GM18870 (cell line): ENCODE results near the gene PLEK.
"Not testable (repeated sequence)": the region's sequence is repeated elsewhere in the genome, so short reads cannot be mapped to it uniquely, and the experiment has no call there.

Experiments
- ATAC-seq: cut with Tn5 transposase; IDR thresholded peaks from one replicate; pipeline ENCODE4 v1.9.1; 2021; ENCODE audit warnings: moderate library complexity; ENCODE audit not compliant: unreplicated experiment

PLEK gene

GRCh38 chr2:68384485-68385107 lies 19.5 kb downstream of the PLEK start:
- no peak for ATAC-seq

GRCh38 chr2:68385220-68385906 lies 20.3 kb downstream of the PLEK start:
- peak; percentile 51 for ATAC-seq

GRCh38 chr2:68385907-68386287 lies 20.8 kb downstream of the PLEK start:
- no peak for ATAC-seq

- no peak for ATAC-seq
Observed at GRCh38 chr2:68386365-68386764, 21.3 kb downstream of the PLEK start.

GRCh38 chr2:68387408-68388350 lies 22.6 kb downstream of the PLEK start:
- peak; percentile 50 for ATAC-seq

DNA sequence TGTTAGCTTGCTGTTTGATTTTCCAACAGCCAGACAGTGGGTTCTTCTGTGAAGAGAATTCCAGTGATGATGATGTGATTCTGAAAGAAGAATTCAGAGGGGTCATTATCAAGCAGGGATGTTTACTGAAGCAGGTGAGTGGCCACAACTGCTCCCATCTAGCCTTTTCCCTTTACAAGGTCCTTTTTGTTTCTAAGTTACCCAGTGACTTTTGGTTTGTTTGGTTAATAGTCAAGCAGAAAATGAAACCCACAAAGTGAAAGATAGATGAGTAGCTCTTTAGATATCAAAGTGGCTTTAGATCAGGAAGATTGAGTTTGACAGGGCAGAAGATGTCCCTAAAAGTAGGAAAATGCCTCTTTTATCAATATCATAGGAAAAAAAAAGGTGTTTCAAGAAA lies 23.3 kb downstream of the PLEK start:
- ATAC-seq = peak; percentile 36

- ATAC-seq = no peak
Observed at GRCh38 chr2:68388772-68389171, 23.7 kb downstream of the PLEK start.

DNA sequence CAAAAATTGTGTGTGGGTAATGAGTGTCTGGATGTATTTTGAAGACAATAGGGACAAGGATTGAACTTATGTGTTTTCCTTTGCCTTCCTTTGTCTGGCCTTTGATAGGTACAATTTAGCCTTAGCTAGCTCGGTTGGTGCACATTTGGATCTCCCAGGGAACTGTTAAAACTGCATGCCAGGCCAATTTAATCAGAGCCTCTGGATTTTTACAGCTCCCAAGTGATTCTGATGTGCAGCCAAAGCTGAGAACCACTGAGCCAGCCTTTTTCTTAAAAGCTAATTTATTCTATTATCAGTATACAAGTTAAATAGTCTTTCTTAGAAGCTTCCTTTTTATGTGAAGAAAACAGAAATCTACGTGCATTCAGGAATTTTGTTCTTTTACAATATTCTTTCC lies 25.0 kb downstream of the PLEK start:
- no peak for ATAC-seq

GRCh38 chr2:68390586-68390985 lies 25.5 kb downstream of the PLEK start:
- ATAC-seq = no peak

DNA sequence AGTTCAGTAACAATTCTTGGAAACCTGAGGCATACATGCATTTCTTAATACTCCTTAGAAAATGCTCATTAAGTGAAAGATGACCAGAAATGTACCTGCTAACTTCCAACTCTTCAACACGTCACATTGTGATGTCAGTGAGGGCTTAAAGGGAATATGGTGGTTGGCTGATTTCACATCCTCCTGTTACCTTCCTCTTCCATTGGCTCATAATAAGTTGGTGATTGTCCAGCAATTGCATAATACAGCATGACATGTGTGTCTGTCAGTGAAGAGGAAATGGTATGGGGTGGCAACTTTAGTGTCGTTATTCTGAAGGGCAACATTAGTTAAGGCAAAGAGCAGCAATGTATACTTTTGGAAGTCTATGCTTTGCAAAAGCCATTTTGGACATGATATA lies 26.0 kb downstream of the PLEK start:
- ATAC-seq = no peak

GRCh38 chr2:68391869-68392268 lies 26.8 kb downstream of the PLEK start:
- ATAC-seq = no peak

DNA sequence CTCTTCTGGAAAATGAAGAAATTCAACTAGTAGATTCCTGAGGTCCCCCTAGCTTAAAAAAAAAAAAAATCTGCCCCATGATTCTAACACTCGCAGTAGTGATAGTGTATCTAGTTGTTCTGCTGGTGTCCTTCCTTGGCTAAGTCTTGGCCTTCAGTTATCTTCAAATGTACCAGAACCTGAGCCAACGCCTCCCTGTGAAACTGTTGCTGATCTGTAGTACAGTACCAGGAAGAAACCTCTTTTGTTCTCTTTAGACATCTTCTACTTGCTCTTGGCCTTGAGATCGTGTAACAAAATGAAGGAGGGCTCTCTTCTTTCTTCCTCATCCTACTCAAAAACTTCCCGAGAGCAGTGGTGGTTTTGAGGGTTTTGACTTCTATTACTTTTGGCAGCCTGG lies 31.0 kb downstream of the PLEK start:
- ATAC-seq = no peak

DNA sequence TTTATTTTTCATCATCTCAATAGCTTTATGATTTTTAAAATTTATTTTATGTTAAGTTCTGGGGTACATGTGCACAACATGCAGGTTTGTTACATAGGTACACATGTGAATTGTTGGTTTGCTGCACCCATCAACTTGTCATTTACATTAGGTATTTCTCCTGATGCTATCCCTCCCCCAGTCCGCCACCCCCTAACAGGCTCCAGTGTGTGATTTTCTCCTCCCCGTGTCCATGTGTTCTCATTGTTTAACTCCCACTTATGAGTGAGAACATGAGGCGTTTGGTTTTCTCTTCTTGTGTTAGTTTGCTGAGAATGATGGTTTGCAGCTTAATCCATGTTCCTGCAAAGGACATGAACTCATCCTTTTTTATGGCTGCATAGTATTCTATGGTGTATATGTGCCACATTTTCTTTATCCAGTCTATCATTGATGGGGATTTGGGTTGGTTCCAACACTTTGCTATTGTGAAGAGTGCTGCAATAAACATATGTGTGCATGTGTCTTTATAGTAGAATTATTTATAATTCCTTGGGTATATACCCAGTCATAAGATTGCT lies 32.7 kb downstream of the PLEK start:
- ATAC-seq = not testable (repeated sequence)

- ATAC-seq = peak; percentile 55
Observed at GRCh38 chr2:68403199-68403644, 38.1 kb downstream of the PLEK start.

DNA sequence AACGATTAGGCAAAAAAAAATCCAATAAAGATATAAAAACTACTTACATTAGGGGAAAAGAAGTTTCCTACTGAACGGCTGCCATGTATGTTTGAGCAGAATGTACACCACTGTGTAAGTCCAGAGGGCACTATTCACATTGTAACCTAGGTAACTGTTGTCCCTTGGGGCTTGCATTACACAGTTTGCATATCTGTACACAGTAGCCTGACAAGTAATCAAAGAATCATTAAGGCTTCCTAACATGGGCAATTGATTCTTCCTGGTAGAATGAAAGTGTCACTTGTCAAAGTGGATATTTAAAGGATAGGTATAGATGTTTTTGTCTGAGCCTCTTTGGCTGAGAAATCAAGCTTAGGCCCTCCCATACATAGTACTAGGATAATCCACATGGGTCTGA lies 39.1 kb downstream of the PLEK start:
- no peak for ATAC-seq

- ATAC-seq = no peak
Observed at GRCh38 chr2:68404893-68405799, 40.1 kb downstream of the PLEK start.

DNA sequence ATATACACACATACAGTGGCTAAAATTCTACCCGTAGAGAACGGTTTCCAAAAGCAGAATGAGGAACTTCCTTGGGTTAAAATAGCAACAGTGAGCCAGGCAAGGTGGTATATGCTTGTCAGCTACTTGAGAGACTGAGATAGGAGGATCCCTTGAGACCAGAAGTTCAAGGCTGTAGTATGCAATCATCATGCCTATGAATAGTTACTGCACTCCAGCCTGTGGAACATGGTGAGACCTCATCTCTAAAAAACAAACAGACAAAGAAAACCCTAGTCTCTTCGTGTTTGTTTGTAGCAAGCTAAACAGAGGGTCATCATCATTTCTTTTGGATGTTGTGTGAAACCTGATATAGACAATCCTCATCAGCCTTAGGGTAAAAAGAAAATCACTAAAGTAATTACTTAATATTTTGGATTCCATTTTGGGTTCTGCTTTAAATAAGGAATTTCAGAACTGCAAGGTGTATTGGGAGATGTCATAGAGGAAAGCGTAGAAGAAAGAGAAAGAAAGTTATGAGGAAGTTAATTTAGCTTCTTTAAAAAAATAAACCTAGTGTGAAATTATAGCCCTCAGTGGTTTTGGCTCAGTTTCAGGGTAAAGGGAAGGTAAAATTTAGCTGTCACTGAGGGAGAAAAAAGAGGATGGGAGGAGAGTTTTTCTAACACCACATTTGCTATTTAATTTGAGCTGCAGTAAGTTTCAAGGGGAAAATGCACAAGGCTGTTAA lies 46.5 kb downstream of the PLEK start:
- ATAC-seq = peak; percentile 87

GRCh38 chr2:68412127-68412819 lies 47.2 kb downstream of the PLEK start:
- ATAC-seq = peak; percentile 27

GRCh38 chr2:68413466-68413865 lies 48.4 kb downstream of the PLEK start:
- ATAC-seq = no peak
